Measurements from ENCODE around the gene LRWD1. TPM values are rescaled to one million over a fixed set of nuclear protein-coding genes. Genes with fewer than 3 reads are reported as not detected.
"Not testable (repeated sequence)": the region's sequence is repeated elsewhere in the genome, so short reads cannot be mapped to it uniquely, and the experiment has no call there.

The LRWD1 gene
- total RNA-seq, 2 experiments from 2014 or later, result 19.5 to 19.8 TPM

GRCh38 chr7:102473271-102473991, 8.6 kb downstream of the LRWD1 start:
- H3K27ac Mint-ChIP-seq, result no peak overlapping the region
- POLR2A ChIA-PET, result no interaction called here
- DNase-seq, result no peak

GRCh38 chr7:102474116-102474515, 9.3 kb downstream of the LRWD1 start:
- H3K9me3 Mint-ChIP-seq, H3K27me3 Mint-ChIP-seq, H3K4me1 Mint-ChIP-seq, H3K27ac Mint-ChIP-seq, DNase-seq, POLR2A ChIA-PET, H3K4me3 Mint-ChIP-seq, CTCF ChIA-PET: not testable (repeated sequence)
- H3K36me3 Mint-ChIP-seq (ENCODE audit: low read depth), result peaks cover 11% of the 10 kb centered on the region

More at GRCh38 chr7:102473271-102473991, 8.6 kb downstream of the LRWD1 start:
- no peaks in the 10 kb centered on the region for H3K4me1 Mint-ChIP-seq
- no peaks in the 10 kb centered on the region for H3K9me3 Mint-ChIP-seq
- peaks cover 11% of the 10 kb centered on the region for H3K36me3 Mint-ChIP-seq (ENCODE audit: low read depth)
- CTCF ChIA-PET, result no interaction called here
- no peaks in the 10 kb centered on the region for H3K27me3 Mint-ChIP-seq
- no peak overlapping the region for H3K4me3 Mint-ChIP-seq

GRCh38 chr7:102474736-102475435, 10.1 kb downstream of the LRWD1 start:
- DNase-seq, H3K4me1 Mint-ChIP-seq, POLR2A ChIA-PET, H3K4me3 Mint-ChIP-seq, CTCF ChIA-PET, H3K27ac Mint-ChIP-seq, H3K27me3 Mint-ChIP-seq, H3K9me3 Mint-ChIP-seq: not testable (repeated sequence)
- H3K36me3 Mint-ChIP-seq (ENCODE audit: low read depth), result peaks cover 11% of the 10 kb centered on the region

GRCh38 chr7:102478314-102479208, 13.8 kb downstream of the LRWD1 start, which contains the start of gene POLR2J:
POLR2J (minus strand) TSS chr7:102478922; CDS start chr7:102478860, 62 bp downstream.
- H3K9me3 Mint-ChIP-seq; H3K27me3 Mint-ChIP-seq; H3K36me3 Mint-ChIP-seq (ENCODE audit: low read depth); POLR2A ChIA-PET; CTCF ChIA-PET; H3K4me1 Mint-ChIP-seq: not testable (repeated sequence)
- Mint-ChIP-seq H3K27ac (peak within 1 kb of the TSS; percentile 83), H3K4me3 (peak within 1 kb of the TSS; percentile 88)
- DNase-seq, result peak; percentile 97

- H3K27me3 Mint-ChIP-seq; POLR2A ChIA-PET; H3K36me3 Mint-ChIP-seq (ENCODE audit: low read depth); H3K9me3 Mint-ChIP-seq; H3K4me1 Mint-ChIP-seq; H3K4me3 Mint-ChIP-seq; H3K27ac Mint-ChIP-seq; DNase-seq; CTCF ChIA-PET: not testable (repeated sequence)
These were observed 14.4 kb downstream of the LRWD1 start for GRCh38 chr7:102479209-102479584.

- H3K4me1 Mint-ChIP-seq; H3K4me3 Mint-ChIP-seq; H3K36me3 Mint-ChIP-seq (ENCODE audit: low read depth); H3K27ac Mint-ChIP-seq; POLR2A ChIA-PET; H3K27me3 Mint-ChIP-seq; CTCF ChIA-PET; H3K9me3 Mint-ChIP-seq: not testable (repeated sequence)
- DNase-seq, result peak; percentile 52
These were observed 15.3 kb downstream of the LRWD1 start for GRCh38 chr7:102479982-102480637.

GRCh38 chr7:102481962-102482361, 17.2 kb downstream of the LRWD1 start:
- H3K27me3 Mint-ChIP-seq; H3K4me1 Mint-ChIP-seq; DNase-seq; H3K9me3 Mint-ChIP-seq; H3K27ac Mint-ChIP-seq; CTCF ChIA-PET; H3K36me3 Mint-ChIP-seq (ENCODE audit: low read depth); POLR2A ChIA-PET; H3K4me3 Mint-ChIP-seq: not testable (repeated sequence)

GRCh38 chr7:102484317-102484716, 19.5 kb downstream of the LRWD1 start:
- DNase-seq; H3K36me3 Mint-ChIP-seq (ENCODE audit: low read depth); H3K9me3 Mint-ChIP-seq; H3K4me3 Mint-ChIP-seq; H3K4me1 Mint-ChIP-seq; H3K27ac Mint-ChIP-seq; POLR2A ChIA-PET; CTCF ChIA-PET; H3K27me3 Mint-ChIP-seq: not testable (repeated sequence)

- H3K27me3 Mint-ChIP-seq; CTCF ChIA-PET; H3K4me3 Mint-ChIP-seq; H3K9me3 Mint-ChIP-seq; H3K27ac Mint-ChIP-seq; H3K36me3 Mint-ChIP-seq (ENCODE audit: low read depth); POLR2A ChIA-PET; H3K4me1 Mint-ChIP-seq: not testable (repeated sequence)
- DNase-seq, result peak; percentile 27
These were observed 25.8 kb downstream of the LRWD1 start for GRCh38 chr7:102490529-102491075.

GRCh38 chr7:102493220-102493935, 28.6 kb downstream of the LRWD1 start:
- H3K27me3 Mint-ChIP-seq; H3K9me3 Mint-ChIP-seq; H3K4me1 Mint-ChIP-seq; CTCF ChIA-PET; H3K36me3 Mint-ChIP-seq (ENCODE audit: low read depth); H3K27ac Mint-ChIP-seq; H3K4me3 Mint-ChIP-seq; POLR2A ChIA-PET: not testable (repeated sequence)
- DNase-seq, result peak; percentile 27

GRCh38 chr7:102494026-102494425, 29.2 kb downstream of the LRWD1 start:
- H3K9me3 Mint-ChIP-seq; H3K27me3 Mint-ChIP-seq; POLR2A ChIA-PET; H3K27ac Mint-ChIP-seq; H3K36me3 Mint-ChIP-seq (ENCODE audit: low read depth); CTCF ChIA-PET; H3K4me3 Mint-ChIP-seq; H3K4me1 Mint-ChIP-seq: not testable (repeated sequence)
- peak; percentile 25 for DNase-seq

- H3K27me3 Mint-ChIP-seq; H3K36me3 Mint-ChIP-seq (ENCODE audit: low read depth); H3K4me3 Mint-ChIP-seq; CTCF ChIA-PET; H3K27ac Mint-ChIP-seq; H3K9me3 Mint-ChIP-seq; H3K4me1 Mint-ChIP-seq; POLR2A ChIA-PET; DNase-seq: not testable (repeated sequence)
These were observed 29.8 kb downstream of the LRWD1 start for GRCh38 chr7:102494473-102495149.
